Measurements from ENCODE around the gene APH1B.
A peak's percentile ranks its signal among the peaks of the same experiment; 100 is the strongest.

The APH1B gene

DNA sequence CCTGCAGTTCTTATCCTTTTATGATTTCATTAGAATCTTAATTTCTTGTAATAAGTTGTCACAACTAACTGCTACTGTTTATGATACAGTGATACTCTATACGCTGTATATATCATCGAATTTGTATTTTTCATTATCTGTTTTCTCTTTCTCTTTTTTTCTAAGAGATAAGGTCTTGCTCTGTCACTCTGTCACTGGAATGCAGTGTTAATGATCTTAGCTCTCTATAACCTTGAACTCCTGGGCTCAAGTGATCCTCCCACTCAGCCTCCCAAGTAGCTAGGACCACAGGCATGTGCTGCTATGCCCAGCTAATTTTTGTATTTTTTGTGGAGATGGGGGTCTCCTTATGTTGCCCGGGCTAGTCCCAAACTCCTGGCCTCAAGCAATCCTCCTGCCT lies 14.8 kb downstream of the APH1B start:
- no peak overlapping the region for H3K4me2 ChIP-seq
- peaks cover 15% of the 10 kb centered on the region for H3K36me3 ChIP-seq
- no peaks in the 10 kb centered on the region for H3K27me3 ChIP-seq
- H3K9ac ChIP-seq, result no peak overlapping the region
- H3K4me3 ChIP-seq, result no peak overlapping the region
- H4K20me1 ChIP-seq, result no peaks in the 10 kb centered on the region
- H3K9me3 ChIP-seq, result no peaks in the 10 kb centered on the region
- no peak overlapping the region for H3K27ac ChIP-seq
- H3K4me1 ChIP-seq, result peaks cover 6% of the 10 kb centered on the region; the same call in 1 of the 2 replicates
- TF ChIP-seq Cebpa-rat (IDR thresholded peaks at IDR 0.05), result no peak

DNA sequence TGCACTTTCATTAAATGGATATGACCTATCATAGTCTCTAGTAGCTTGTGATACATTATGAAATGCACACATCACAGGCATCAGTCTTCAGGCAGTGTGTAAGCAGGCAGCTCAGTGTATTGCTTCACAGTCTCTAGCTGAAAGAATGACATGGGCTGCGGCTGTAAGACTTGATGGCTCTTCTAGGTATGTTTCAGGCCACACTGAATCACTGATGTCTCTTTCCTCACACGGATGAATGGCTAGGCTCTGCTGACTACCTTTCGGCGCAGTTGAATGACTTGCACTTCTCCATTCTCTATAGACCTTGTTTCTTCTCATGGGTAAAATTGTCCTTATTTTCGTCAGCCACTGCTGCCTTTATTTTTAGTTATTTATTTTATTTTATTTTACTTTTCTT lies 15.4 kb downstream of the APH1B start:
- Histone ChIP-seq H3K4me3 (no peak overlapping the region), H3K4me1 (peaks cover 6% of the 10 kb centered on the region; the same call in 1 of the 2 replicates), H3K9ac (no peak overlapping the region), H3K9me3 (no peaks in the 10 kb centered on the region), H3K36me3 (peaks cover 17% of the 10 kb centered on the region), H3K4me2 (no peak overlapping the region), H3K27me3 (no peaks in the 10 kb centered on the region), H3K27ac (no peak overlapping the region), H4K20me1 (no peaks in the 10 kb centered on the region)
- TF ChIP-seq Cebpa-rat (IDR thresholded peaks at IDR 0.05), result no peak

DNA sequence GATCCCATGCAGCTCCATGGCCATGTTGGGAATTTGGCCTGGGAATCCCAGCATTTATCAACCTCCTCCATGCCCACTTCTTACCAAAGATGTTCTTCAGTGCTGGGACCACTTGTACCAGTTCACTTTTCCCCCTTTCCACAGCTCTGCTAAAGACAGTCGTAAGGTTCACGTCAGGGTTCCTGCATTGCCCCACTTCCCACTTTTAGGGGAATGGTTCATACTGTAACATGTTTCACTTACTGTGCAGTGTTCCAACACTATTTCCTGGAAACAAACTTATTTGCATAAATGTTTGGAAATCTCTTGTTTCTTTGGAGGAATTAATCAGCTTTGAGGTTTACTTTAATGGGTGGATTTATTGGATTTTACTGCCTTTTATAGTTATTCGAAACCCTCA lies 17.0 kb downstream of the APH1B start:
- no peak overlapping the region for H3K27ac ChIP-seq
- H3K36me3 ChIP-seq, result peaks cover 30% of the 10 kb centered on the region
- H3K9me3 ChIP-seq, result no peaks in the 10 kb centered on the region
- H3K4me1 ChIP-seq, result peaks cover 6% of the 10 kb centered on the region; the same call in 1 of the 2 replicates
- H3K9ac ChIP-seq, result no peak overlapping the region
- H3K4me2 ChIP-seq, result no peak overlapping the region
- TF ChIP-seq Cebpa-rat (IDR thresholded peaks at IDR 0.05), result no peak
- no peaks in the 10 kb centered on the region for H3K27me3 ChIP-seq
- H3K4me3 ChIP-seq, result no peak overlapping the region
- H4K20me1 ChIP-seq, result no peaks in the 10 kb centered on the region

DNA sequence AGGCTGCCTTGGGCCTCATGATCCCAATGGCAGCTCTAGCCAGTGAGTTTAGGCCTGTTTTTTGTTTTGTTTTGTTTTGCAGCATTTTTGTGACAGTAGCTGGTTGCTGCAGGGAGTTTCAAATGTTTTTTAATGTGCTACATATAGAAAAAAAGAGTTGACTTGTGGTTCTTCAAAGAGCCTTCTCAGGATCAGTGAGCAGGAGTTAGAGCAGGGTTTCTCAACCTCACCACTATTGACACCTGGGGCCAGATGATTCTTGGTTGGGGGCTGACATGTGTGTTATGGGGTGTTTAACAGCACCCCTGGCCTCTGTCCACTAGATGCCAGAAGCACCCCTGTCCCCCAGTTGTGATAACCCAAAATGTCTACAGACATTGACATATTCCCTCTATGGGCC lies 17.9 kb downstream of the APH1B start:
- no peaks in the 10 kb centered on the region for H4K20me1 ChIP-seq
- H3K9me3 ChIP-seq, result no peaks in the 10 kb centered on the region
- peaks cover 6% of the 10 kb centered on the region; the same call in 1 of the 2 replicates for H3K4me1 ChIP-seq
- no peak overlapping the region for H3K4me2 ChIP-seq
- no peak for TF ChIP-seq Cebpa-rat (IDR thresholded peaks at IDR 0.05)
- peaks cover 33% of the 10 kb centered on the region for H3K36me3 ChIP-seq
- no peak overlapping the region for H3K27ac ChIP-seq
- H3K9ac ChIP-seq, result no peak overlapping the region
- H3K4me3 ChIP-seq, result no peak overlapping the region
- no peaks in the 10 kb centered on the region for H3K27me3 ChIP-seq

DNA sequence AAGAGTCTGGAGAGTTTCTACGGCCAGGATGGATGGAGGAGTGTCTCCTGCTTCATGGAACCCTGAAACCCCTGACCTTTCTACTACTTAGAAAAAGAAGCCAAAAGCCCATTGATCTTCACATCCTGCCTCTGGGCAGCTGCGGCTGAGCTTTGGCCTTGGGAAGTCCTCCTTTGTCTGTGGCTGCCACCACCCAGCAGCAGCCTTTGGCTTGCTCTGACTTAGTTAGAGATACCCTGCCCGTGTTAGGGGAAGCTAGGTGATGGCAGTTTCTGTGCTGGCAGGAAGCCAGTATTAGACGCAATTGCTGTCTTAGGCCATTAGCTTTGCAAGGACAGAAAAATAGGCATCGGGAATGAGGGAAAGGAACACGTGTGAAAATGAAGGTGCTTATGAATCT lies 18.8 kb downstream of the APH1B start:
- Histone ChIP-seq H3K36me3 (peaks cover 33% of the 10 kb centered on the region), H3K4me1 (peaks cover 6% of the 10 kb centered on the region; the same call in 1 of the 2 replicates), H4K20me1 (no peaks in the 10 kb centered on the region), H3K9ac (no peak overlapping the region), H3K4me3 (no peak overlapping the region), H3K27me3 (no peaks in the 10 kb centered on the region), H3K4me2 (no peak overlapping the region), H3K27ac (no peak overlapping the region), H3K9me3 (no peaks in the 10 kb centered on the region)
- TF ChIP-seq Cebpa-rat (IDR thresholded peaks at IDR 0.05), result no peak

DNA sequence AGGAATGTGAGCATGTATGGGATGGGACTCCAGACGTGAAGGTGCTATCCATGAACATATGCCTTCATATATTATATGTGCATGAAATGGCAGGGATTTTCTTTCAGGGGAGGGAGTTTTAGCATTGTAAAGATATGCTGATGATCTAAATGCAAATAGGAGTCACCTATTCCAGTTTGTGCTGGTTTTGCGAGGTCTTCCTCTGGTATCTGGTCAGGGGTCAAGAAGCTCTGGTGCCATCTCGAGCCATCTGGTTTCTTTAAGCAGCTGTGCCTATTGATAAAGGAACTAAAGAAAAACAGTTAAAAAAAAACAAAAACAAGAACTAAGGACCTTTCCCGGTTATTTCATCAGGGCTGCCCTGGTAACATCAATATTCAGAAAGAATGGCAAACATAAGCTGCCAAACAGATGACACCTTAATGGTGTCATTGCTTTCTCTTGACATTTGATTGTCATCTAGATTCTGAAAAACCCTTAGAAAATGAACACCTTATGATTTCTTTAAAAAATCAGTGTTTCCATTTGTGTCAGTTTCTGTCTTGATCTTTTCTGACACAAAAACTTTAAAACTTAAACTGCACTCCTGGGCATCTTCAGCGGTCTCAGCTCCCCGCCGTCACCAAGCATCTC lies 22.7 kb downstream of the APH1B start:
- no peak overlapping the region for H3K4me2 ChIP-seq
- no peaks in the 10 kb centered on the region for H3K9me3 ChIP-seq
- H3K27ac ChIP-seq, result no peak overlapping the region
- no peak overlapping the region for H3K9ac ChIP-seq
- H4K20me1 ChIP-seq, result no peaks in the 10 kb centered on the region
- H3K27me3 ChIP-seq, result no peaks in the 10 kb centered on the region
- no peak for TF ChIP-seq Cebpa-rat (IDR thresholded peaks at IDR 0.05)
- peaks cover 48% of the 10 kb centered on the region for H3K36me3 ChIP-seq
- H3K4me1 ChIP-seq, result peaks cover 5% of the 10 kb centered on the region; the same call in 1 of the 2 replicates
- no peak overlapping the region for H3K4me3 ChIP-seq

DNA sequence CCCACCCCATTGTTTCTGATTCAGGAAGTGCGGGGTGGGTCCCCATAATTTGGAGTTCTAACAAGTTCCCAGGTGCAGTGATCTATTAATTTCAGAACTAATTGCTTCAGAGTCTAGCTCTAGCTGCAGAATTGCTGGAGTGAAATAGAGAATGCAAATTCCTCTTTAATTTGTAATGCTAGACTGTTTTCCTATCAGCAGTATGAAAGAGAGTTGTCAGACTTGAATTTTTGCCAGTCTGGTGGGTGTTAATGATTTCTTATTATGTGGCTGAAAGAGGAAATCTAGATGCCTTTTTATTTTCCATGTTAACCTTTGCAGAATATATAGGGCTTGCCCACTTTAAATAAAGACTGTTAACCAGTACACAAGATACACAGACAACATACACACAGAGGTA lies 23.7 kb downstream of the APH1B start:
- Histone ChIP-seq H3K27ac (no peak overlapping the region), H3K4me2 (no peak overlapping the region), H3K4me3 (no peak overlapping the region), H3K27me3 (no peaks in the 10 kb centered on the region), H3K4me1 (no peaks in the 10 kb centered on the region), H3K9ac (no peak overlapping the region), H3K36me3 (peaks cover 56% of the 10 kb centered on the region), H3K9me3 (no peaks in the 10 kb centered on the region), H4K20me1 (no peaks in the 10 kb centered on the region)
- no peak for TF ChIP-seq Cebpa-rat (IDR thresholded peaks at IDR 0.05)

DNA sequence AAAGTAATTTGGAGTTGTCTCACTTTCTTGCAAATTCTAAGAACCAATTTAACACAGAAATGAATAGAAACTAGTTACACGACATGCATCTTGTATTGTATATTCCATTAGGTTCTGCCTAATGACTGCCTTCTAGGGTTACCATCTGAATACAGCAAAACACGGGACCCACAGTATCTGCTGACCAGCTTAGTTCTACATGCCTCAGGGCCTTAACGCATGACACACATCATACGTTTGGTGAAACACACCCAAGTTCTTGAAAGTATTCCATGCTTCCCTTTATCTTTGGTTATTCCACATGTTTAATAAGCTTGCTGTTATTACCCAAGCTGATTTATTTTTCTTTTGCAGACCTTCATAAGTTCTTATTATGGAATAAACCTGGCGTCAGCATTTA lies 27.9 kb downstream of the APH1B start:
- Histone ChIP-seq H3K9ac (no peak overlapping the region), H3K36me3 (peaks cover 42% of the 10 kb centered on the region), H3K27ac (no peak overlapping the region), H3K4me2 (no peak overlapping the region), H3K9me3 (no peaks in the 10 kb centered on the region), H3K27me3 (no peaks in the 10 kb centered on the region), H4K20me1 (no peaks in the 10 kb centered on the region), H3K4me3 (no peak overlapping the region), H3K4me1 (no peaks in the 10 kb centered on the region)
- TF ChIP-seq Cebpa-rat (IDR thresholded peaks at IDR 0.05), result no peak

DNA sequence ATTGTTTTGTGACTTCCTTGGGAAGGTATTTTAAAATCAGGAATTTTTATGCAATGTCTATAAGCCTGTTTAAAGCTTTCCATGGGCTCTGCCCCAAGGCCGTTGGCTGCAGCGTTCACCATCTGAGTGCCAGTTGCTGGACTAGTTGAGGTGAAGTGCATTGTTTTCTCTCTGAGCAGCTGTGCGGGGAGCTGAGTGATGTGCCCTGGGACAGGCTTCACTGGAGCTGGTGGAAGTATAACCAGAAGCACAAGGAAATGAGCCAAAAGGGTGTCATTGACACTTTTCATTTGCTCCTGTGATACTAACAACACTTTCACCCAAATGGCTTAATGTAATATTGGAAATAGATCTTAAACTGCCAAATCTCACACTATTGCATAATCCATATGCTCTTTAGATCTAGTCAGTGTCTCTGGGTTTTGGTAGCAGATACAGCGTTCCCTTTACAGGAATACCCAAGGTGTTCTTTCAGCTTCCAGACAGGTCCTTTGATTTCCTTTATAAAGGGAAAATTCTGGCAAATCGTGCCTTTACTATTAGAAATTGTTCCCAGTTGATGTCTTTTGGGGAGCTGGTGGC lies 29.2 kb downstream of the APH1B start:
- Histone ChIP-seq H3K4me1 (no peaks in the 10 kb centered on the region), H3K4me3 (no peak overlapping the region), H3K4me2 (no peak overlapping the region)

DNA sequence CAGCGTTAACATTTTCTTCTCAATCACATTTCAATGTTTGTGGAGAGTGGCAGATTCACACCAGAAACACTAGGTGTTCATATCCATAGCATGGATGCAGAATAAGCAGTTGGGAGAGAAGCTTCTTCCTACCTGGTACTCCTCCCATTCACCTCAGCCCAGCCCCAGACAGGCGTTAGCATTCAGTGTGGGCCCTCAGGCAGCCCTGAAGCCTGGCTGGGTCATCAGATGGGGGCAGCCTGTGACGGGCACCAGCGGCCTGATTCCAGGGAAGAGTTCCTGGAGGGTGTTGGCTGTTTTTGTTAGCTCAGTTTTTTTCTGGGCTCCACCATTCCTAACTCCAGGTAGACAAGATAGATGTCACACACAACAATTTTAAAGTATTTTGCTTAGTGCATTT lies 31.1 kb downstream of the APH1B start:
- no peaks in the 10 kb centered on the region for H3K27me3 ChIP-seq
- H3K36me3 ChIP-seq, result peaks cover 25% of the 10 kb centered on the region
- H3K4me3 ChIP-seq, result no peak overlapping the region
- TF ChIP-seq Cebpa-rat (IDR thresholded peaks at IDR 0.05), result no peak
- H3K4me1 ChIP-seq, result no peaks in the 10 kb centered on the region
- no peaks in the 10 kb centered on the region for H3K9me3 ChIP-seq
- H3K9ac ChIP-seq, result no peak overlapping the region
- no peak overlapping the region for H3K27ac ChIP-seq
- no peak overlapping the region for H3K4me2 ChIP-seq
- no peaks in the 10 kb centered on the region for H4K20me1 ChIP-seq

More for the DNA sequence above, 29.2 kb downstream of the APH1B start:
- H3K9me3 ChIP-seq, result no peaks in the 10 kb centered on the region
- no peak overlapping the region for H3K27ac ChIP-seq
- H3K36me3 ChIP-seq, result peaks cover 42% of the 10 kb centered on the region
- TF ChIP-seq Cebpa-rat (IDR thresholded peaks at IDR 0.05), result peak; percentile 31; the same call in 1 of the 2 replicates
- no peak overlapping the region for H3K9ac ChIP-seq
- no peaks in the 10 kb centered on the region for H4K20me1 ChIP-seq
- no peaks in the 10 kb centered on the region for H3K27me3 ChIP-seq

Data from BLaER1 (cell line).